ENCODE results near the gene B4GALT5.

B4GALT5 gene

GRCh38 chr20:49690899-49691620 is 22.6 kb downstream of the B4GALT5 start:
- TF ChIP-seq SIN3A (IDR thresholded peaks at IDR 0.05; ENCODE audit: borderline replicate concordance, insufficient read depth, low read length): no peak
- TF ChIP-seq FOXP2 (optimal IDR thresholded peaks at IDR 0.05; ENCODE audit: borderline replicate concordance, extremely low read depth, extremely low read length, insufficient read depth): no peak
- no peak for TF ChIP-seq TAF1 (IDR thresholded peaks at IDR 0.05; ENCODE audit: borderline replicate concordance, insufficient read depth, low read length)
- no peak for TF ChIP-seq POLR2AphosphoS5 (IDR thresholded peaks at IDR 0.05; ENCODE audit: low read depth, low read length)
- no peak for TF ChIP-seq REST (IDR thresholded peaks at IDR 0.05; ENCODE audit: insufficient read depth in 1 of 2, low read depth in 2 of 2, low read length in 2 of 2)

- TF ChIP-seq FOXP2 (optimal IDR thresholded peaks at IDR 0.05; ENCODE audit: borderline replicate concordance, extremely low read depth, extremely low read length, insufficient read depth): no peak
- no peak for TF ChIP-seq TAF1 (IDR thresholded peaks at IDR 0.05; ENCODE audit: borderline replicate concordance, insufficient read depth, low read length)
- no peak for TF ChIP-seq SIN3A (IDR thresholded peaks at IDR 0.05; ENCODE audit: borderline replicate concordance, insufficient read depth, low read length)
- TF ChIP-seq REST (IDR thresholded peaks at IDR 0.05; ENCODE audit: insufficient read depth in 1 of 2, low read depth in 2 of 2, low read length in 2 of 2): no peak
- no peak for TF ChIP-seq POLR2AphosphoS5 (IDR thresholded peaks at IDR 0.05; ENCODE audit: low read depth, low read length)
These were observed 25.8 kb downstream of the B4GALT5 start for GRCh38 chr20:49687595-49688567.

- TF ChIP-seq FOXP2 (optimal IDR thresholded peaks at IDR 0.05; ENCODE audit: borderline replicate concordance, extremely low read depth, extremely low read length, insufficient read depth) (no peak), POLR2AphosphoS5 (IDR thresholded peaks at IDR 0.05; ENCODE audit: low read depth, low read length) (no peak), REST (IDR thresholded peaks at IDR 0.05; ENCODE audit: insufficient read depth in 1 of 2, low read depth in 2 of 2, low read length in 2 of 2) (no peak), SIN3A (IDR thresholded peaks at IDR 0.05; ENCODE audit: borderline replicate concordance, insufficient read depth, low read length) (no peak), TAF1 (IDR thresholded peaks at IDR 0.05; ENCODE audit: borderline replicate concordance, insufficient read depth, low read length) (no peak)
These were observed 27.9 kb downstream of the B4GALT5 start for GRCh38 chr20:49685809-49686208.

GRCh38 chr20:49685161-49685601 is 28.5 kb downstream of the B4GALT5 start:
- TF ChIP-seq POLR2AphosphoS5 (IDR thresholded peaks at IDR 0.05; ENCODE audit: low read depth, low read length): no peak
- no peak for TF ChIP-seq REST (IDR thresholded peaks at IDR 0.05; ENCODE audit: insufficient read depth in 1 of 2, low read depth in 2 of 2, low read length in 2 of 2)

Measured in PFSK-1 (cell line).